KMS-11 (cell line): Measurements from ENCODE around the gene MPPE1.

ENCODE experiments used
- H2AFZ ChIP-seq: fragments of 200-600 bp; sonication (generic); 2 replicates; pipeline ENCODE4 v1.6.1; 2016; ENCODE audit warnings: antibody characterized with exemption, mixed run types, low read depth
- H3K27ac ChIP-seq: fragments of 200-600 bp; sonication (generic); 2 replicates; pipeline ENCODE4 v1.6.1; 2016; ENCODE audit warnings: mild to moderate bottlenecking, mixed run types
- H3K27me3 ChIP-seq: fragments of 200-600 bp; sonication (generic); 2 replicates; pipeline ENCODE4 v1.6.1; 2017; ENCODE audit warnings: mild to moderate bottlenecking, low read depth, mixed run types, moderate library complexity; ENCODE audit not compliant: insufficient read depth
- H3K36me3 ChIP-seq: fragments of 200-600 bp; sonication (generic); 2 replicates; pipeline ENCODE4 v1.6.1; 2017; ENCODE audit warnings: mild to moderate bottlenecking, mixed run types; ENCODE audit not compliant: insufficient read depth
- H3K4me1 ChIP-seq: fragments of 200-600 bp; sonication (generic); 2 replicates; pipeline ENCODE4 v1.6.1; 2016; ENCODE audit warnings: mild to moderate bottlenecking, low read depth, mixed run types; ENCODE audit not compliant: poor library complexity, severe bottlenecking
- H3K4me2 ChIP-seq: fragments of 200-600 bp; sonication (generic); 2 replicates; pipeline ENCODE4 v1.7.0; 2016; ENCODE audit warnings: mild to moderate bottlenecking, mixed run types
- H3K4me3 ChIP-seq: fragments of 200-600 bp; sonication (generic); IDR thresholded peaks from 2 replicates; pipeline ENCODE4 v1.6.1; 2017; ENCODE audit warnings: low read depth, low read length, mixed read lengths; ENCODE audit not compliant: insufficient read depth
- H3K79me2 ChIP-seq: fragments of 200-600 bp; sonication (generic); 2 replicates; pipeline ENCODE4 v1.6.1; 2016; ENCODE audit warnings: low read depth, mixed run types; ENCODE audit not compliant: insufficient read depth
- H3K9ac ChIP-seq: fragments of 200-600 bp; sonication (generic); 2 replicates; pipeline ENCODE4 v1.6.1; 2016; ENCODE audit warnings: mild to moderate bottlenecking, mixed run types
- H4K20me1 ChIP-seq: fragments of 200-600 bp; sonication (generic); 2 replicates; pipeline ENCODE4 v1.6.1; 2016; ENCODE audit warnings: mild to moderate bottlenecking, mixed run types; ENCODE audit not compliant: insufficient read depth
- TF ChIP-seq, protein P1 (sequence below): fragments of 200-600 bp; sonication (generic); conservative IDR thresholded peaks from 2 replicates; pipeline ENCODE4 v1.6.1; 2017; ENCODE audit warnings: low read depth, mild to moderate bottlenecking, antibody characterized with exemption, low read length, moderate library complexity, mixed read lengths

The MPPE1 gene

DNA sequence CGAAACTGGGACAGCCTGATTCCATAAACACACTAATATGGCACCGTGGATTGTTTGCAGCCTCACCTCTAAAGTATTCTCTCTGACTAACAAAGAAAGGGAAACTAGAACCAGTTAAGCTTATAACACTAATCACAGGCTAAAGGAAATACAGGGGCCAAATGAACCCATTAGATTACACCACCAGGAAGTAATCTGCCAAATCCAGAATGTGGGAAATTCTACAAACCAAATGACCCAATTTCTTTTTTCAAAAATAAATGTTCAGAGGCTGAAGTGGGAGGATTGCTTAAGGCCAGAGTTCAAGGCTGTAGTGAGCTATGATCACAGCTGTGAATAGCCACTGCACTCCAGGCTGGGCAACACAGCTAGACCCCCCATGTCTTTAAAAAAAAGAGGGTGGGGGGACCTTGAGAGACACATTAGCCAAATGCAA, 1.5 kb upstream of the MPPE1 start:
- H3K27ac ChIP-seq, result peak overlapping the region; percentile 90; the same call in 1 of the 2 replicates

DNA sequence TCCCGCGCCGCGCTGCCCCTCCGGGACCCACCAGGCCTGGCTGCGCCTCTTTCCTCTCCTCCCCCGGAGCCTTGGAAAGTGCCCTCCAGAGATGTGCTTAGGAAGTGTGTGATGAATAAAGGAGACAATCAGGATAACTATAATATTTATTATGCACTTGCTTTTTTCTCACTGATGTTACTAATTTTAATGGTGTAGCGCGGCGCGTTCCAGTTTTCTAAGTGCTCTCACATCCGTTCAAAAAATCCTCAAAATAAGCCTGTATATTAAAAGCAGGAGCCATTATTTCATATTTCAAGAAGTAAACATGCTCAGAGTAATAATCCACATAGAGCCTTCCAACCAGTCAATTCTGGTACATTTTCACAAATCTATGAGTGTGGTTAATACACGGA, 941 bp upstream of the MPPE1 start:
- Histone ChIP-seq H3K4me1 (peaks cover 7% of the 10 kb centered on the region), H4K20me1 (no peaks in the 10 kb centered on the region), H2AFZ (peak overlapping the region; percentile 92), H3K27ac (peak overlapping the region; percentile 90), H3K9ac (peak overlapping the region; percentile 89), H3K27me3 (no peaks in the 10 kb centered on the region), H3K79me2 (no peaks in the 10 kb centered on the region), H3K36me3 (no peaks in the 10 kb centered on the region), H3K4me2 (peak overlapping the region; percentile 63), H3K4me3 (no peak overlapping the region)
- TF ChIP-seq, protein P1, sequence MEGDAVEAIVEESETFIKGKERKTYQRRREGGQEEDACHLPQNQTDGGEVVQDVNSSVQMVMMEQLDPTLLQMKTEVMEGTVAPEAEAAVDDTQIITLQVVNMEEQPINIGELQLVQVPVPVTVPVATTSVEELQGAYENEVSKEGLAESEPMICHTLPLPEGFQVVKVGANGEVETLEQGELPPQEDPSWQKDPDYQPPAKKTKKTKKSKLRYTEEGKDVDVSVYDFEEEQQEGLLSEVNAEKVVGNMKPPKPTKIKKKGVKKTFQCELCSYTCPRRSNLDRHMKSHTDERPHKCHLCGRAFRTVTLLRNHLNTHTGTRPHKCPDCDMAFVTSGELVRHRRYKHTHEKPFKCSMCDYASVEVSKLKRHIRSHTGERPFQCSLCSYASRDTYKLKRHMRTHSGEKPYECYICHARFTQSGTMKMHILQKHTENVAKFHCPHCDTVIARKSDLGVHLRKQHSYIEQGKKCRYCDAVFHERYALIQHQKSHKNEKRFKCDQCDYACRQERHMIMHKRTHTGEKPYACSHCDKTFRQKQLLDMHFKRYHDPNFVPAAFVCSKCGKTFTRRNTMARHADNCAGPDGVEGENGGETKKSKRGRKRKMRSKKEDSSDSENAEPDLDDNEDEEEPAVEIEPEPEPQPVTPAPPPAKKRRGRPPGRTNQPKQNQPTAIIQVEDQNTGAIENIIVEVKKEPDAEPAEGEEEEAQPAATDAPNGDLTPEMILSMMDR, result no peak

More for the DNA sequence above, 1.5 kb upstream of the MPPE1 start:
- Histone ChIP-seq H2AFZ (peak overlapping the region; percentile 92), H3K4me2 (peak overlapping the region; percentile 63), H3K4me1 (peaks cover 7% of the 10 kb centered on the region), H3K27me3 (no peaks in the 10 kb centered on the region), H3K9ac (peak overlapping the region; percentile 89; the same call in 1 of the 2 replicates), H3K4me3 (no peak overlapping the region), H3K36me3 (no peaks in the 10 kb centered on the region), H3K79me2 (no peaks in the 10 kb centered on the region), H4K20me1 (no peaks in the 10 kb centered on the region)
- TF ChIP-seq, protein P1, result no peak

DNA sequence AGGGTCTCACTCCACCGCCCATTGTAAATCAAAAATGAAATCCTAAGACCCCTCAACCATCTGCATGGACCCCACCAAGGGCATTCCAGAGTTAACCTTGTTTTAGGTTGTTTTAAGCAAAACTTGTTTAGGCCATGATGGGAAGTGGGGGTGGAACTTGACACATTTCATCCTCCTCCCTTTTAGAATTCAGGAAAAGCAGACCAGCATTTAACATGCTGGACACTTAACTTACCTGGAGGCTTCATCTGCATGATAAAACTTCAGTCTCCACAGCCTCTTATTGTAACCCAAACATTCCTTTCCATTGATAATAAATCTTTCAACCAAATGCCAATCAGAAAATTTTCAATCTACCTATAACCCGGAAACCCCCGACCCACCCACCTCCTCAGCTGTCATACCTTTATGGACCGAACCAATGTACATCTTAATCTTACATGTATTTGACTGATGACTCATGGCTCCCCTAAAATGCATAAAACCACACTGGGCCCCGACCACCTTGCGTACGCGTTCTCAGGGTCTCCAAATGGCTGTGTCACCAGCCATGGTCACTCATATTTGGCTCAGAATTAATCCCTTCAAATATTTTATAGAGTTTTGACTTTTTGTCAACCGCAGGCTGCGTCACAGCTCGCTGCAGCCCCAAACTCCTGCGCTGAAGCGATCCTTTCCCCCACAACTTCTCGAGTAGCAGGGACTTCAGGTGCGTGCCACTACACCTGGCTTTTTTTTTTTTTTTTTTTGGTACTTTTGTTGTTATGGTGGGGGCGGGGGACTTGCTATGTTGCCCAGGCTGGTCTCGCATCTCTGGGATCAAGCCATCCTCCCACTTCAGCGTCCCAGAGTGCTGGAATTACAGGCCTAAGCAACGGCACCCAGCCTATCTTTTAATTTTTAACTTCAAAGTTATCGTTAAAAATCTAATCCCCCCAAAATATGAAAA, 917 bp downstream of the MPPE1 start:
- no peaks in the 10 kb centered on the region for H3K36me3 ChIP-seq
- peak overlapping the region; percentile 89; the same call in 1 of the 2 replicates for H3K9ac ChIP-seq
- no peak overlapping the region for H3K27ac ChIP-seq
- H2AFZ ChIP-seq, result peak overlapping the region; percentile 92
- no peak overlapping the region for H3K4me3 ChIP-seq
- TF ChIP-seq, protein P1, result no peak
- no peaks in the 10 kb centered on the region for H4K20me1 ChIP-seq
- H3K4me1 ChIP-seq, result peaks cover 7% of the 10 kb centered on the region
- H3K4me2 ChIP-seq, result peak overlapping the region; percentile 63
- H3K79me2 ChIP-seq, result no peaks in the 10 kb centered on the region
- no peaks in the 10 kb centered on the region for H3K27me3 ChIP-seq

DNA sequence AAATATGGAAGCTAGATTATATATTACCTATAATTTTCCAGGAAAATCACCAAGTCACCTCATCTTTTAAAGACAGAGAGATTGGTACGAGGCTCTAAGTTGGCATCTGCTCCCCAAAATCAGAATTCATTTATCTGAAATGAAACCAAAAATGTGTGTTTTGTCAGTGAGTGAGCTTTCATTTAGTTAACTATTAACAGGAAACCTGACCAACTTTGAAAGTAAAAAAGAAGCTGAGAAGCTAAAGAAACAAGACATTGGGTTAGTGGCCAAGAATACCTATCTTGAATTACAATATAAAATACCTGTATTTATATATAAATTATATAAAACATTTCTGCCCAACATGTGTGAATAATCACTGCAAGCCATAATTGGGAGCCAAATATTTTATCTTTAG, 1.9 kb downstream of the MPPE1 start:
- TF ChIP-seq, protein P1, result no peak
- Histone ChIP-seq H3K4me3 (no peak overlapping the region), H2AFZ (no peak overlapping the region), H3K4me2 (no peak overlapping the region), H3K4me1 (peaks cover 7% of the 10 kb centered on the region), H3K36me3 (no peaks in the 10 kb centered on the region), H3K27ac (no peak overlapping the region), H3K79me2 (no peaks in the 10 kb centered on the region), H3K9ac (no peak overlapping the region), H4K20me1 (no peaks in the 10 kb centered on the region), H3K27me3 (no peaks in the 10 kb centered on the region)
